Measurements from ENCODE around the gene CR1. TPM values are rescaled to one million over a fixed set of nuclear protein-coding genes. Genes with fewer than 3 reads are reported as not detected.

Gene CR1
- total RNA-seq, 1 experiment from 2014 or later, result 0.07 TPM

- no peaks in the 10 kb centered on the region; the same call in 1 of the 2 replicates for H3K27me3 ChIP-seq (ENCODE audit: insufficient read depth, low read length)
- H4K20me1 ChIP-seq (ENCODE audit: insufficient read depth), result no peaks in the 10 kb centered on the region
- no peak overlapping the region for H3K9ac ChIP-seq (ENCODE audit: low read length)
- intact Hi-C loops (cut with micrococcal nuclease), result no loop called here
- peak overlapping the region; percentile 41 for H2AFZ ChIP-seq (ENCODE audit: low read depth, low read length, poor library complexity, severe bottlenecking)
- ATAC-seq, result no peak
- H3K79me2 ChIP-seq (ENCODE audit: insufficient read depth, low read length), result no peaks in the 10 kb centered on the region
- no peaks in the 10 kb centered on the region for H3K36me3 ChIP-seq (ENCODE audit: control insufficient read depth in 1 of 2, insufficient read depth in 2 of 2, low read length in 2 of 2)
- POLR2A ChIA-PET, result no interaction called here
- no peak overlapping the region for H3K4me3 ChIP-seq (replicated peaks in 1 of 2; ENCODE audit: low read depth in 1 of 2, low read length in 2 of 2)
- no peak overlapping the region for H3K4me2 ChIP-seq (ENCODE audit: low read length)
- no peak for DNase-seq (ENCODE audit: low read depth, low spot score)
- no peak overlapping the region for H3K27ac ChIP-seq (ENCODE audit: low read depth, low read length)
- no TSS peak for BruUV-seq (replicated peaks)
- CTCF ChIA-PET, result no interaction called here
- no peaks in the 10 kb centered on the region for H3K4me1 ChIP-seq (ENCODE audit: control insufficient read depth in 1 of 2, insufficient read depth in 2 of 2, low read length in 2 of 2)
- RAD21 ChIA-PET (ENCODE audit: low non-redundant PET in 1 of 2, low total read pairs in 2 of 2, uncharacterized antibody in 2 of 2, unreplicated experiment in 2 of 2), result no interaction called here
- TF ChIP-seq ZFX (IDR thresholded peaks at IDR 0.05), result no peak
- TF ChIP-seq, protein P1, sequence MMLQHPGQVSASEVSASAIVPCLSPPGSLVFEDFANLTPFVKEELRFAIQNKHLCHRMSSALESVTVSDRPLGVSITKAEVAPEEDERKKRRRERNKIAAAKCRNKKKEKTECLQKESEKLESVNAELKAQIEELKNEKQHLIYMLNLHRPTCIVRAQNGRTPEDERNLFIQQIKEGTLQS (IDR thresholded peaks at IDR 0.05), result no peak
- TF ChIP-seq POLR2AphosphoS5 (IDR thresholded peaks at IDR 0.05; ENCODE audit: low read depth, low read length), result no peak
- no peak for TF ChIP-seq EZH2phosphoT487 (IDR thresholded peaks at IDR 0.05; ENCODE audit: borderline replicate concordance)
- no peak for TF ChIP-seq FOSL1 (IDR thresholded peaks at IDR 0.05; ENCODE audit: low read depth)
- TF ChIP-seq CEBPB (IDR thresholded peaks at IDR 0.05; ENCODE audit: low read depth), result no peak
- no peak for TF ChIP-seq POLR2A (IDR thresholded peaks at IDR 0.05; ENCODE audit: borderline replicate concordance, extremely low read depth, insufficient read depth, insufficient read length)
- TF ChIP-seq, protein P2, sequence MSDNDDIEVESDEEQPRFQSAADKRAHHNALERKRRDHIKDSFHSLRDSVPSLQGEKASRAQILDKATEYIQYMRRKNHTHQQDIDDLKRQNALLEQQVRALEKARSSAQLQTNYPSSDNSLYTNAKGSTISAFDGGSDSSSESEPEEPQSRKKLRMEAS (IDR thresholded peaks at IDR 0.05), result no peak
- TF ChIP-seq, protein P3, sequence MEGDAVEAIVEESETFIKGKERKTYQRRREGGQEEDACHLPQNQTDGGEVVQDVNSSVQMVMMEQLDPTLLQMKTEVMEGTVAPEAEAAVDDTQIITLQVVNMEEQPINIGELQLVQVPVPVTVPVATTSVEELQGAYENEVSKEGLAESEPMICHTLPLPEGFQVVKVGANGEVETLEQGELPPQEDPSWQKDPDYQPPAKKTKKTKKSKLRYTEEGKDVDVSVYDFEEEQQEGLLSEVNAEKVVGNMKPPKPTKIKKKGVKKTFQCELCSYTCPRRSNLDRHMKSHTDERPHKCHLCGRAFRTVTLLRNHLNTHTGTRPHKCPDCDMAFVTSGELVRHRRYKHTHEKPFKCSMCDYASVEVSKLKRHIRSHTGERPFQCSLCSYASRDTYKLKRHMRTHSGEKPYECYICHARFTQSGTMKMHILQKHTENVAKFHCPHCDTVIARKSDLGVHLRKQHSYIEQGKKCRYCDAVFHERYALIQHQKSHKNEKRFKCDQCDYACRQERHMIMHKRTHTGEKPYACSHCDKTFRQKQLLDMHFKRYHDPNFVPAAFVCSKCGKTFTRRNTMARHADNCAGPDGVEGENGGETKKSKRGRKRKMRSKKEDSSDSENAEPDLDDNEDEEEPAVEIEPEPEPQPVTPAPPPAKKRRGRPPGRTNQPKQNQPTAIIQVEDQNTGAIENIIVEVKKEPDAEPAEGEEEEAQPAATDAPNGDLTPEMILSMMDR (IDR thresholded peaks at IDR 0.05 in 2 of 3, conservative IDR thresholded peaks at IDR 0.05 in 1 of 3; ENCODE audit: borderline replicate concordance in 1 of 3, insufficient read depth in 1 of 3, low read depth in 2 of 3, low read length in 2 of 3), result no peak
- no peak for TF ChIP-seq CBX3 (IDR thresholded peaks at IDR 0.05; ENCODE audit: low read depth)
- TF ChIP-seq SP1 (IDR thresholded peaks at IDR 0.05; ENCODE audit: low read depth), result no peak
- no peak for TF ChIP-seq RAD21 (IDR thresholded peaks at IDR 0.05; ENCODE audit: low read depth)
- TF ChIP-seq YY1 (IDR thresholded peaks at IDR 0.05; ENCODE audit: extremely low read depth, insufficient replicate concordance, low read depth, low read length), result no peak
- no peak for TF ChIP-seq ELF1 (IDR thresholded peaks at IDR 0.05; ENCODE audit: borderline replicate concordance, low read depth)
- H3K9me2 ChIP-seq (ENCODE audit: insufficient read depth), result no peaks in the 10 kb centered on the region
- H3K9me3 ChIP-seq (ENCODE audit: control insufficient read depth in 1 of 2, insufficient read depth in 1 of 2, low read depth in 1 of 2, low read length in 2 of 2), result no peaks in the 10 kb centered on the region
These were observed 195.1 kb downstream of the CR1 start for GRCh38 chr1:207691010-207691409.

Other genes with a start within 250 kb of the CR1 start
- 75.4 TPM for gene CD55, start 174.5 kb upstream of the CR1 start, total RNA-seq (2021; ENCODE audit: unreplicated experiment)
- 4.0 TPM for gene CR2, start 41.8 kb upstream of the CR1 start, total RNA-seq (2021; ENCODE audit: unreplicated experiment)
- 0.15 TPM for gene CR1L, start 149.0 kb downstream of the CR1 start, total RNA-seq (2021; ENCODE audit: unreplicated experiment)

Measured in HCT116 (cell line).